Activated naive CD8-positive, alpha-beta T cell treated with anti-CD3 and anti-CD28 coated beads, Interleukin-2, amount 50 U/mL, for 16 hours (primary cell): ENCODE measurements around the gene S1PR2.
"Not testable (repeated sequence)": the region's sequence is repeated elsewhere in the genome, so short reads cannot be mapped to it uniquely, and the experiment has no call there.

ENCODE experiments used
- DNase-seq: peaks from one replicate; pipeline ENCODE4 v3.0.0-alpha.2; 2020; ENCODE audit warnings: low read depth, low spot score

The S1PR2 gene

GRCh38 chr19:10224337-10224736 is 6.8 kb downstream of the S1PR2 start:
- no peak for DNase-seq

- no peak for DNase-seq
Measured at GRCh38 chr19:10223488-10224213, 7.5 kb downstream of the S1PR2 start.

GRCh38 chr19:10222201-10222890 is 8.8 kb downstream of the S1PR2 start:
- DNase-seq, result no peak

- DNase-seq, result no peak
Measured at GRCh38 chr19:10220695-10221094, 10.4 kb downstream of the S1PR2 start.

GRCh38 chr19:10219678-10220077 is 11.5 kb downstream of the S1PR2 start:
- DNase-seq, result no peak

GRCh38 chr19:10217085-10217484 is 14.0 kb downstream of the S1PR2 start:
- DNase-seq, result no peak

GRCh38 chr19:10214784-10215183 is 16.3 kb downstream of the S1PR2 start:
- no peak for DNase-seq

GRCh38 chr19:10211691-10212090 is 19.4 kb downstream of the S1PR2 start:
- DNase-seq, result no peak

GRCh38 chr19:10211061-10211460 is 20.1 kb downstream of the S1PR2 start:
- DNase-seq, result no peak

GRCh38 chr19:10209315-10209714 is 21.8 kb downstream of the S1PR2 start:
- DNase-seq, result no peak

- DNase-seq, result no peak
Measured at GRCh38 chr19:10207026-10207425, 24.1 kb downstream of the S1PR2 start.

- no peak for DNase-seq
Measured at GRCh38 chr19:10206226-10206885, 24.8 kb downstream of the S1PR2 start.

- DNase-seq, result no peak
Measured at GRCh38 chr19:10205636-10206035, 25.5 kb downstream of the S1PR2 start.

- no peak for DNase-seq
Measured at GRCh38 chr19:10203686-10204085, 27.4 kb downstream of the S1PR2 start.

- DNase-seq, result no peak
Measured at GRCh38 chr19:10201176-10201575, 30.0 kb downstream of the S1PR2 start.

- not testable (repeated sequence) for DNase-seq
Measured at GRCh38 chr19:10200101-10200500, 31.0 kb downstream of the S1PR2 start.

GRCh38 chr19:10198889-10199644 is 32.1 kb downstream of the S1PR2 start:
- not testable (repeated sequence) for DNase-seq

- no peak for DNase-seq
Measured at GRCh38 chr19:10195199-10195519, 36.0 kb downstream of the S1PR2 start.

GRCh38 chr19:10194500-10195198 is 36.5 kb downstream of the S1PR2 start, which contains the start of gene DNMT1:
Gene DNMT1 (minus strand): TSS chr19:10194953. CDS start chr19:10194899, 54 bp downstream.
- DNase-seq, result peak; percentile 95

- DNase-seq, result no peak
Measured at GRCh38 chr19:10193790-10194499, 37.2 kb downstream of the S1PR2 start.

GRCh38 chr19:10192922-10193321 is 38.2 kb downstream of the S1PR2 start:
- no peak for DNase-seq
